ENCODE data around the gene SOX6. TPM values are rescaled to one million over a fixed set of nuclear protein-coding genes. Genes with fewer than 3 reads are reported as not detected.

The SOX6 gene
- total and polyA plus RNA-seq, 8 donors: 5.1 to 23.0 (median 18.7) TPM

GRCh38 chr11:15969701-15970329, 386.5 kb downstream of the SOX6 start:
- Histone ChIP-seq H3K27me3 (no peaks in the 10 kb centered on the region), H3K4me1 (peaks cover 0 to 25% (median 7%) of the 10 kb centered on the region in 3 donors), H3K27ac (peak overlapping the region in 2 of 4 donors; percentile 22 to 41), H3K9me3 (no peaks in the 10 kb centered on the region), H3K4me3 (no peak overlapping the region), H3K36me3 (peaks cover 0 to 3% (median 0%) of the 10 kb centered on the region in 3 donors)
- intact Hi-C loops (cut with DNase I): no loop called here
- DNase-seq: no peak
- ATAC-seq: peak in 2 of 4 donors; percentile 33 to 43
- 54 to 58% methylated on average over 6 of the region's 6 CpGs for WGBS, 2 donors
- FAIRE-seq: no peak
- TF ChIP-seq CTCF (IDR thresholded peaks at IDR 0.05): no peak

- FAIRE-seq (no peak), DNase-seq (peak in 4 of 6 donors; percentile 36 to 57 (median 47)), ATAC-seq (peak; percentile 92 to 95 (median 93))
- no peaks in the 10 kb centered on the region for H3K9me3 ChIP-seq
- H3K36me3 ChIP-seq: peaks cover 0 to 3% (median 0%) of the 10 kb centered on the region in 3 donors
- peaks cover 0 to 25% (median 7%) of the 10 kb centered on the region in 3 donors for H3K4me1 ChIP-seq
- 14 to 23% methylated on average over 4 of the region's 4 CpGs for WGBS, 2 donors
- no peak for TF ChIP-seq CTCF (IDR thresholded peaks at IDR 0.05)
- intact Hi-C loops (cut with DNase I): no loop called here
- H3K4me3 ChIP-seq: no peak overlapping the region
- H3K27me3 ChIP-seq: no peaks in the 10 kb centered on the region
- H3K27ac ChIP-seq: peak overlapping the region in 2 of 4 donors; percentile 22 to 41
Measured at GRCh38 chr11:15969281-15969680, 387.1 kb downstream of the SOX6 start.

- peak in 3 of 4 donors; percentile 10 to 19 (median 15) for ATAC-seq
- Histone ChIP-seq H3K4me3 (no peak overlapping the region), H3K36me3 (peaks cover 0 to 3% (median 0%) of the 10 kb centered on the region in 3 donors), H3K27ac (peak overlapping the region in 3 of 4 donors; percentile 13 to 41 (median 22)), H3K9me3 (no peaks in the 10 kb centered on the region), H3K27me3 (no peaks in the 10 kb centered on the region), H3K4me1 (peaks cover 0 to 25% (median 7%) of the 10 kb centered on the region in 3 donors)
- no peak for FAIRE-seq
- 81 to 83% methylated on average over 10 of the region's 10 CpGs for WGBS, 2 donors
- no peak for TF ChIP-seq CTCF (IDR thresholded peaks at IDR 0.05)
- intact Hi-C loops (cut with DNase I): no loop called here
- no peak for DNase-seq
Measured at GRCh38 chr11:15968461-15969130, 387.8 kb downstream of the SOX6 start.

GRCh38 chr11:15967966-15968365, 388.4 kb downstream of the SOX6 start:
- intact Hi-C loops (cut with DNase I): no loop called here
- no peak for FAIRE-seq

More at GRCh38 chr11:15967966-15968365, 388.4 kb downstream of the SOX6 start:
- Histone ChIP-seq H3K27me3 (no peaks in the 10 kb centered on the region), H3K4me3 (no peak overlapping the region), H3K9me3 (no peaks in the 10 kb centered on the region), H3K4me1 (peaks cover 0 to 25% (median 7%) of the 10 kb centered on the region in 3 donors), H3K36me3 (peaks cover 0 to 3% (median 0%) of the 10 kb centered on the region in 3 donors), H3K27ac (peak overlapping the region in 3 of 4 donors; percentile 13 to 41 (median 22))
- no peak for TF ChIP-seq CTCF (IDR thresholded peaks at IDR 0.05)
- ATAC-seq (peak in 1 of 4 donors; percentile 37), DNase-seq (no peak)
- 67 to 68% methylated on average over 2 of the region's 2 CpGs for WGBS, 2 donors

Data from pancreas (tissue), 10 donors.